ENCODE data around the gene MYO10.

DNA sequence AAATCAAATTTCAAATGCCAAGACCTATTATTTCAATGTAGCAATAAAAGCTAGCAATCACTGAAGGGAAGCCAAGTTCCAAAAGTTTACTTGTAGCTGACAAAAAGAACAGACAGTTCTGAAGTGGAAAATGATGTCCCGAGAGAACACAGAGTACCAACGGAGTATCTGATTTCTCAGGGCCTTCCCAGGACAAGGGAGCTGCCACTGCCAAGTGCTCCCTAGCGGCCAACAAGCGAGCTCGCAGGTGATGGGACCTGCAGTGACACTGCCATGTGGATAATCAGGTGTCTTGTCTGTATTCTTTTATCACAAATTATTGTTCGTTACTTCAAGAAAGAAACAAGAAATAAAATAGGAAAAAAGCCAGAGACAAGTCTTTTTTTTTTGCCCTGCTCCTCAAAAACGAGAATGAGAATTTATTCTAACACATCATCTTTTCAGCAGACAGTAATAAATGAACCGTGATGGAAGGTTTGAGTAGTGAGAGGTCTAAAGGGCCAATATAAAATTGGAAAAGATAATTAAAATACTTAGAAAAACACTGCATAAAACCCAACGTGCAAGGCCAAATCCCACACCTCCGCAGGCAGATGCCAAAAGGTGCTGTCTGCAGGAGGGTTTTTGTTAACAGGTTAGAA lies 159.4 kb downstream of the MYO10 start:
- no peak for TF ChIP-seq POLR2A (IDR thresholded peaks at IDR 0.05; ENCODE audit: low read depth, low read length)
- TF ChIP-seq TAF1 (IDR thresholded peaks at IDR 0.05; ENCODE audit: low read depth, low read length): no peak
- no peak for TF ChIP-seq POLR2AphosphoS5 (IDR thresholded peaks at IDR 0.05; ENCODE audit: low read depth, low read length)
- TF ChIP-seq POU2F2 (IDR thresholded peaks at IDR 0.05; ENCODE audit: low read depth, low read length): no peak
- TF ChIP-seq PAX5 (IDR thresholded peaks at IDR 0.05; ENCODE audit: insufficient read depth, low read length, severe bottlenecking): no peak
- TF ChIP-seq SPI1 (IDR thresholded peaks at IDR 0.05; ENCODE audit: low read depth, low read length): no peak
